Gastroesophageal sphincter (tissue), 4 donors: ENCODE data around the gene ZBED4. TPM values are rescaled to one million over a fixed set of nuclear protein-coding genes. Genes with fewer than 3 reads are reported as not detected.

Experiments
- ATAC-seq: fragments of 150-250 bp; one replicate; pipeline ENCODE4 v1.9.1; 2016; ENCODE audit warnings: mild to moderate bottlenecking, moderate library complexity
- H3K27ac ChIP-seq, 4 donors: fragments of 200-600 bp; sonication (generic) in 3 of 4; 1 replicate in 3 of 4; 2 replicates in 1 of 4; pipeline ENCODE4 v1.5.1; 2016 to 2019
- H3K27me3 ChIP-seq: fragments of 200-600 bp; sonication (generic); one replicate; pipeline ENCODE4 v1.5.1; 2019
- H3K36me3 ChIP-seq, 2 donors: fragments of 200-600 bp; sonication (generic); one replicate each; pipeline ENCODE4 v1.5.1; 2019; ENCODE audit warnings: control low read depth in 1 of 2
- H3K4me1 ChIP-seq, 3 donors: fragments of 200-600 bp; sonication (generic); 1 replicate in 2 of 3; 2 replicates in 1 of 3; pipeline ENCODE4 v1.5.1; 2016 to 2019; ENCODE audit warnings: control low read depth in 2 of 3
- H3K4me3 ChIP-seq, 2 donors: fragments of 200-600 bp; sonication (generic); one replicate each; pipeline ENCODE4 v1.5.1; 2019; ENCODE audit warnings: mild to moderate bottlenecking in 1 of 2, moderate library complexity in 1 of 2
- H3K9me3 ChIP-seq, 3 donors: fragments of 200-600 bp; sonication (generic); one replicate each; pipeline ENCODE4 v1.5.1; 2017 to 2019; ENCODE audit warnings: control low read depth in 2 of 3
- EP300 ChIP-seq: sonication (generic); formaldehyde crosslinking; IDR thresholded peaks from one replicate; pipeline ENCODE4 v1.6.1; 2017; ENCODE audit warnings: antibody characterized with exemption, mild to moderate bottlenecking
- POLR2A ChIP-seq, 2 donors: fragments of 450-650 bp; IDR thresholded peaks; one replicate each; pipeline ENCODE4 v1.6.1; 2017; ENCODE audit warnings: antibody characterized with exemption in 2 of 2, mild to moderate bottlenecking in 2 of 2, moderate library complexity in 1 of 2
- POLR2AphosphoS5 ChIP-seq: sonication (generic); formaldehyde crosslinking; IDR thresholded peaks from one replicate; pipeline ENCODE4 v1.6.1; 2017; ENCODE audit warnings: antibody characterized with exemption
- WGBS, 2 donors: methylation state at CpG; one replicate each; pipeline ENCODE4 v1.1.5; 2018; ENCODE audit warnings: low coverage in 1 of 2; 5-methylcytosine and 5-hydroxymethylcytosine counted together
- total RNA-seq, 4 donors: library from RNA; depleted of rRNA; stranded (reverse); fragments of >200 nt; gene quantifications; one replicate each; pipeline ENCODE4 v1.1.0, GENCODE V29; 2016
- TF ChIP-seq, protein P1 (sequence below), 4 experiments: fragments of 200-600 bp in 2 of 4; fragments of 450-650 bp in 2 of 4; sonication (generic) in 1 of 4; IDR thresholded peaks; one replicate each; pipeline ENCODE4 v1.5.1; 2017 to 2019; ENCODE audit warnings: antibody characterized with exemption in 4 of 4, mild to moderate bottlenecking in 2 of 4, moderate library complexity in 2 of 4

Gene ZBED4
- total RNA-seq, 4 donors from 2014 or later = 6.9 to 12.3 (median 7.1) TPM

GRCh38 chr22:49828599-49828965 lies 25.1 kb upstream of the ZBED4 start:
- H3K36me3 ChIP-seq = peaks cover 0 to 15% of the 10 kb centered on the region in 2 donors
- H3K4me3 ChIP-seq = peak overlapping the region in 1 of 2 donors; percentile 86
- TF ChIP-seq EP300 (no peak), POLR2AphosphoS5 (no peak), POLR2A (IDR thresholded peaks at IDR 0.05) (no peak)
- TF ChIP-seq, protein P1, sequence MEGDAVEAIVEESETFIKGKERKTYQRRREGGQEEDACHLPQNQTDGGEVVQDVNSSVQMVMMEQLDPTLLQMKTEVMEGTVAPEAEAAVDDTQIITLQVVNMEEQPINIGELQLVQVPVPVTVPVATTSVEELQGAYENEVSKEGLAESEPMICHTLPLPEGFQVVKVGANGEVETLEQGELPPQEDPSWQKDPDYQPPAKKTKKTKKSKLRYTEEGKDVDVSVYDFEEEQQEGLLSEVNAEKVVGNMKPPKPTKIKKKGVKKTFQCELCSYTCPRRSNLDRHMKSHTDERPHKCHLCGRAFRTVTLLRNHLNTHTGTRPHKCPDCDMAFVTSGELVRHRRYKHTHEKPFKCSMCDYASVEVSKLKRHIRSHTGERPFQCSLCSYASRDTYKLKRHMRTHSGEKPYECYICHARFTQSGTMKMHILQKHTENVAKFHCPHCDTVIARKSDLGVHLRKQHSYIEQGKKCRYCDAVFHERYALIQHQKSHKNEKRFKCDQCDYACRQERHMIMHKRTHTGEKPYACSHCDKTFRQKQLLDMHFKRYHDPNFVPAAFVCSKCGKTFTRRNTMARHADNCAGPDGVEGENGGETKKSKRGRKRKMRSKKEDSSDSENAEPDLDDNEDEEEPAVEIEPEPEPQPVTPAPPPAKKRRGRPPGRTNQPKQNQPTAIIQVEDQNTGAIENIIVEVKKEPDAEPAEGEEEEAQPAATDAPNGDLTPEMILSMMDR (IDR thresholded peaks at IDR 0.05) = no peak
- H3K27ac ChIP-seq = no peak overlapping the region
- no peaks in the 10 kb centered on the region for H3K27me3 ChIP-seq
- ATAC-seq = no peak
- whole genome bisulfite sequencing, 2 donors = 77 to 88% methylated on average over 10 to 11 of the region's 14 CpGs
- H3K4me1 ChIP-seq = peaks cover 0 to 39% (median 30%) of the 10 kb centered on the region in 3 donors
- peaks cover 0 to 18% (median 0%) of the 10 kb centered on the region in 3 donors for H3K9me3 ChIP-seq

- no peaks in the 10 kb centered on the region for H3K27me3 ChIP-seq
- WGBS, 2 donors = 97% methylated on average over 6 of the region's 17 CpGs; no CpG with 5 or more reads in 1 of the 2 donors
- peaks cover 0 to 9% of the 10 kb centered on the region in 2 donors for H3K36me3 ChIP-seq
- peaks cover 0 to 18% (median 0%) of the 10 kb centered on the region in 3 donors for H3K9me3 ChIP-seq
- ATAC-seq = no peak
- H3K4me1 ChIP-seq = peaks cover 0 to 32% (median 26%) of the 10 kb centered on the region in 3 donors
- no peak overlapping the region for H3K27ac ChIP-seq
- H3K4me3 ChIP-seq = no peak overlapping the region
- TF ChIP-seq POLR2A (IDR thresholded peaks at IDR 0.05) (no peak), POLR2AphosphoS5 (no peak), EP300 (no peak)
- TF ChIP-seq, protein P1 (IDR thresholded peaks at IDR 0.05) = no peak
Measured at GRCh38 chr22:49829044-49829853, 24.4 kb upstream of the ZBED4 start.

DNA sequence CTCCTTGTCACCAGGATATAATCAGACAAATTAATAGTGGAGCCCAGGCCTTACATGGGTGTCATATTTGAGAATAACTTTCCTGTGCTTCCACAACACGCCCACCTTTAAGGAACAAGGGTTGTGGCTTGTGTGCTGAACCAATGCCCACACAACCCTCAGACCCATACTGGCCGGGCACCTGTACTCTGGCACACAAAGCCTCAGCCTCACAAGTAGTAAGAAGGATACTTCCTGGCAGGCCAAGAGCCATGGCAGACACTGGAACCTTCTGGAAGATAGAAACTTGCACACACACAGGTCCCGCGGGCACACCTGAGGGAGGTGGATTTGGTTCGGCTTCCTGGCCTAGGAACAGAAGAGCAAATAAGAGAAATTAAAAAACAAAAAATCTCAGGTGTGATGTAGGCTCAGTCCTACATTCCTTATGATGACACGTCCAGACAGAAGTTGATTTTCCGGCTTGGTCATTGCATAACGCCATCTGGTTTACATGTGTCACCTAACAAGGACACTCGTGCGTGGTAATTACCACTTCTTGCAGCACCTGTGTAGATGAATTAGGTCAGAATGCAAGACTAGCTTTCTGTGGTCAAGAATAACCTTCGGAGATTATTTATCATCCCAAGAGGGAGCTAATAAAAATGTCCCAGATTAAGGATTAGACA lies 20.2 kb upstream of the ZBED4 start:
- H3K4me1 ChIP-seq = peaks cover 0 to 1% (median 0%) of the 10 kb centered on the region in 3 donors
- peaks cover 0 to 18% (median 0%) of the 10 kb centered on the region in 3 donors for H3K9me3 ChIP-seq
- 81 to 90% methylated on average over 3 to 6 of the region's 11 CpGs for WGBS, 2 donors
- ATAC-seq = no peak
- no peak overlapping the region for H3K4me3 ChIP-seq
- peaks cover 22% of the 10 kb centered on the region for H3K27me3 ChIP-seq
- TF ChIP-seq EP300 = no peak
- TF ChIP-seq POLR2AphosphoS5 = no peak
- no peak for TF ChIP-seq POLR2A (IDR thresholded peaks at IDR 0.05)
- TF ChIP-seq, protein P1 (IDR thresholded peaks at IDR 0.05) = no peak
- H3K36me3 ChIP-seq = no peaks in the 10 kb centered on the region
- H3K27ac ChIP-seq = no peak overlapping the region

GRCh38 chr22:49838771-49839717 lies 14.6 kb upstream of the ZBED4 start:
- H3K4me1 ChIP-seq = no peaks in the 10 kb centered on the region
- H3K36me3 ChIP-seq = no peaks in the 10 kb centered on the region
- no peak overlapping the region for H3K4me3 ChIP-seq
- peaks cover 22% of the 10 kb centered on the region for H3K27me3 ChIP-seq
- 74 to 83% methylated on average over 9 to 13 of the region's 29 CpGs for WGBS, 2 donors
- TF ChIP-seq POLR2AphosphoS5 (no peak), EP300 (no peak), POLR2A (IDR thresholded peaks at IDR 0.05) (no peak)
- TF ChIP-seq, protein P1 (IDR thresholded peaks at IDR 0.05) = no peak
- H3K9me3 ChIP-seq = no peaks in the 10 kb centered on the region
- H3K27ac ChIP-seq = no peak overlapping the region
- no peak for ATAC-seq
